GM12872 (cell line): ENCODE data around the gene MPI.

Experiments used
- TF ChIP-seq, protein P1 (sequence below): IDR thresholded peaks from 3 replicates; pipeline ENCODE4 v1.5.1; 2011; ENCODE audit warnings: low read depth, mild to moderate bottlenecking, low read length, moderate library complexity; ENCODE audit not compliant: insufficient read depth

The MPI gene

DNA sequence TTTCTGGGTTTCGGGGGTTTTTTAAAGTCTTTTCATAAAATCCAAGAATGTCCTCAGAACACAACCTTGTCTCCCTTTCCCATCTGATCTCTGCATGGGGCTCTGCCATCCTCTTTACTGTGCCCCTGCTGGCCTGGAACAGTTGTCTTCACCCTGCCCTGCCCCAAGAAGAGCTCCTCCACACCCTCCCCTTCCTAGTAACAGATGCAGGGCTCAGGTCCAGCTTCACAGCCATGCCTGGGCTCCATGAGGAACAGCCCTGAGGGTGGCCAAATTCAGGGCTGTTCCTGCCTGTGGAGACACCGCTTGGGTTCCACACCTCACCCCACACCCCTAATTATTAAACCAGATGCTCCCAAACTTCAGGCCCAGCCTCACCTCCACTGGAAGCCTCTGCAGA is 34.0 kb upstream of the MPI start:
- TF ChIP-seq, protein P1, sequence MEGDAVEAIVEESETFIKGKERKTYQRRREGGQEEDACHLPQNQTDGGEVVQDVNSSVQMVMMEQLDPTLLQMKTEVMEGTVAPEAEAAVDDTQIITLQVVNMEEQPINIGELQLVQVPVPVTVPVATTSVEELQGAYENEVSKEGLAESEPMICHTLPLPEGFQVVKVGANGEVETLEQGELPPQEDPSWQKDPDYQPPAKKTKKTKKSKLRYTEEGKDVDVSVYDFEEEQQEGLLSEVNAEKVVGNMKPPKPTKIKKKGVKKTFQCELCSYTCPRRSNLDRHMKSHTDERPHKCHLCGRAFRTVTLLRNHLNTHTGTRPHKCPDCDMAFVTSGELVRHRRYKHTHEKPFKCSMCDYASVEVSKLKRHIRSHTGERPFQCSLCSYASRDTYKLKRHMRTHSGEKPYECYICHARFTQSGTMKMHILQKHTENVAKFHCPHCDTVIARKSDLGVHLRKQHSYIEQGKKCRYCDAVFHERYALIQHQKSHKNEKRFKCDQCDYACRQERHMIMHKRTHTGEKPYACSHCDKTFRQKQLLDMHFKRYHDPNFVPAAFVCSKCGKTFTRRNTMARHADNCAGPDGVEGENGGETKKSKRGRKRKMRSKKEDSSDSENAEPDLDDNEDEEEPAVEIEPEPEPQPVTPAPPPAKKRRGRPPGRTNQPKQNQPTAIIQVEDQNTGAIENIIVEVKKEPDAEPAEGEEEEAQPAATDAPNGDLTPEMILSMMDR, result no peak

DNA sequence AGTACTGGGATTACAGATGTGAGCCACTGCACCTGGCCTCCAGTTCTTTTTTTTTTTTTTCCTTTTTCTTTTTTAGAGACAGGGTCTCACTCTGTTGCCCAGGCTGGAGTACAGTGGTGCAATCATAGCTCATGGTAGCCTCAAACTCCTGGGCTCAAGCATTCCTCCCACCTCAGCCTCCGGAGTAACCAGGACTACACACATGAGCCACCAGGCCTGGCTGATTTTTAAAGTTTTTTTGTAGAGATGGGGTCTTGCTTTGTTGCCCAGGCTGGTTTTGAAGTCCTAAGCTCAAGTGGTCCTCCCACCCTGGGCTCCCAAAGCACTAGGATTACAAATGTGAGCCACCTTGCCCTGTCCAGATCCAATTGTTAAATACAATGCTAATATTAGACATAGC is 33.3 kb upstream of the MPI start:
- TF ChIP-seq, protein P1, result no peak

DNA sequence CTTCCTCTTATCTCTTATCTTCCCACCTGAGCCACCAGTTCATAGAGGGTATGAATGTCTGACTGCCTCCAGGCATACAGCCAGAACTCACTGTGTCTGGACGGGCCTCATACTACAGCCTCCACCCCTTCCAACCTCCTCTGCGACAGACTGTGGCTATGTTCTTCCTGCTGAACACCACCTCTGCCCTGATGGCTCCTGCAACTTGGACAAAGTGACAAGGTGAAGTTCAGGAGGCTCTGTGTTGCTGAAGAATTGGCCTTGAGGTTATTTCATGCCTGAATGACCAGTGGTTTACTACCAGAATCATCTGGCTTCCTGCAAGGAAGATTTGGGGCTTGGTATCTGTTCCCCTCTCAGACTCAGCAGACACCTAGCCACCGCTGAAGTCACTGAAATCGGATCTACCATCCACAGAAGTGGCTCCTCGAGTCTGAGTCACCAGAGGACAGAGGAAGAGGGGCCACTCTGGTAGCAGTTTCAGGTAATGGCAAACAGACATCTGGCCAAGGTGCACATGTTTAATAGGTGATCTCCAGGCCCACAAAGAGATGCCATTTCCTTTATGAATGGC is 32.7 kb upstream of the MPI start:
- TF ChIP-seq, protein P1, result no peak

DNA sequence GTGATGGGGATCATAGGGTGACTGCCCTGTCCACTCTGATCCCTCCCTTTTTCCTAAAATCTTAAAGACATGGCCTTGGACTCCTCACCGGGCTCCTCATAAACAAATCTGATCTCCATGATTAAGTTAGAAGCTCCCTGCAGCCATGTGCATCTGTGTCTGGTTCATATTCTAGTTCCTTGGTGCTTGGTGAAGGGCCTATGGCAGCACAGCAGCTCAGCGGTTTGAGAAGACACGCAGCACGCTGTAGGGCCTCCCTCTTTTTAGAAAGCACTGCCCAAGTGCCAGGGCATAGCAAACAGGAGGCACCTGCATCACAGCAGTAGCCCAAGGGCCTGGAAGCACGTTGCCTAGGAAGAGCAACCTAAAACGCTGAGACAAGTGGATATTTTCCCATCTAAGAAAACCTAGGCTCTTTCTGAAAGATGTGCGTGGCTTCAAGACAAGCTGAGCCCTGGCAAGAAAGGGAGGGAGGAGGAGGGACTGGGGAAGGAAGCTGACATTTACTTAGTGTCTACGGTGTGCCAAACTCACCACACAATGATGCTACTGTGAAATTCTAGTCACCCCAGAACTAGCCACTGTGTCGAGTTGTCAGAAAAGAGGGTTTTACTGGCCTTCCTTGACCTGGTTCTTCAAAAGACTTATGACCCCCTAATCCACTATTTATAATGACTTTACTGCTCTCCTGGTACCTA is 32.0 kb upstream of the MPI start:
- TF ChIP-seq, protein P1, result no peak

DNA sequence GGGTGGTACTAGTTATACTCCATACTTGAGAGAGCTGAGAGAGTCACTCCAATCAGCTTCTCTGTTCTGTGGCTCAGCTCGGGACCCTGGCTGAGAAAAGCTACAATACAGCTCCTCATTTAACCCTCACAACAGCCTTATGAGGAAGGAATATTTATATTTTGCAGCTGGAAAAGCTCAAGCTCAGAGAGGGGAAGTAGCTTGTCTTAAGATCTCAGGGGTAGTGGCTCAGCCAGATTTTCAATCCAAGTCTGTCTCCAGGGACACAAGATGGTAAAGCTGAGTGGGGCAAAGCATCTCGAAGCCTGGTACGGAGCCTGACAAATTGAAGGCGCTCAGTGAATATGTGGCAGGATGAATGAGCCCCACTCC is 31.5 kb upstream of the MPI start:
- TF ChIP-seq, protein P1, result no peak

DNA sequence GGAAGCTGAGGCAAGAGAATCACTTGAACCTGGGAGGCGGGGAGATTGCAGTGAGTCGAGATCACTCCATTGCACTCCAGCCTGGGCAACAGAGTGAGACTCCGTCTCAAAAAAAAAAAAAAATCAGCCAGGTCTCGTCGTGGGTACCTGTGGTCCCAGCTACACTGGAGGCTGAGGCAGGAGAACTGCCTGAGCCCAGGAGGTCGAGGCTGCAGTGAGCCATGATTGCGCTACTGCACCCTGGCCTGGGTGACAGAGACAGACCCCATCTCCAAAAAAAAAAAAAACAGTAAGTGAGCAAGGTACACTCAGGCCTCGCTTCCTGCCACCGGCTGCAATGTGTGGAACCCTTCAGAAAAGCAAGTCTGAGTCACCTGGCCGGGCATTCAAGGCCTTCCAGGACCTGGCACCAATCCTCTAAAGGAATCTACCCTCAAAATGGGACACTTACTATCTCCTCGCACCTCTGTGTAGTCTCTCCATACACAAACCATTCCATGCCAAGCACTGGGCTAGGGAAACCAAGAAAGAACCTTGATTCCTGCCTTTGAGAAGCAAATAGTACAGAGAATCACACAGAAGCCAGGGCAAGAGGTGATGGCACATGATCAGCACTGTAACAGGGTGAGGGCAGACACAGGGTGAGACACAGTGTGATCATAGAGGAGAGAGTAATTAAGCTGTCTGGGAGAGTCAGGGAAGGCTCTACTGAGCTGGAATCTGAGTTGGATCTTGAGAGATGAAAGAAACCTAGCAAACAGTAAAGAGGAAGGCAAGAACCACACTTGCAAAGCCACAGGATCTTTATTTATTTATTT is 26.4 kb upstream of the MPI start:
- TF ChIP-seq, protein P1, result no peak

DNA sequence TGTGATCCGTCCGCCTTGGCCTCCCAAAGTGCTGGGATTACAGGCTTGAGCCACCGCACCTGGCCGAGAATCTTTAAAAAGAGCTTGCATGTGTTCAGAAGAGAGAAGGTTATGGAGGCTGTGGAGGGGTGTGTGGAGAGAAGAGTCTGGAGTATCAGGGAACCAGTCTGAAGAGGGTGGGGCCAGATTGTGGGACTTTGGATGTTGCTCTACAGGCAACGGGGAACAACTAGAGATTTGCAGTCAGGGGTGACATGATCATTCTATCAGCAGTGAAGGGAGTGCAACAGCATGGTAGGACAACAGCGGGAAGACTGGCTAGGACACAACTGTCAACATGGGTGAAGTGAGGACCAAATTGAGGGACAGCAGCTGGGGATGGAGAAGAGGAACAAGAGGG is 25.5 kb upstream of the MPI start:
- TF ChIP-seq, protein P1, result no peak
